ENCODE measurements around the gene LCOR. TPM values are rescaled to one million over a fixed set of nuclear protein-coding genes. Genes with fewer than 3 reads are reported as not detected.

Gene LCOR
- total and polyA plus RNA-seq, 8 donors, result 2.0 to 61.3 (median 18.0) TPM

GRCh38 chr10:96960872-96961271, 128.8 kb downstream of the LCOR start:
- WGBS, 5 donors, result 84 to 94% (median 93%) methylated on average over 2 of the region's 2 CpGs
- TF ChIP-seq POLR2AphosphoS5 (IDR thresholded peaks at IDR 0.05) (no peak), EP300 (IDR thresholded peaks at IDR 0.05) (no peak), POLR2A (IDR thresholded peaks at IDR 0.05) (no peak)
- TF ChIP-seq, protein P1, sequence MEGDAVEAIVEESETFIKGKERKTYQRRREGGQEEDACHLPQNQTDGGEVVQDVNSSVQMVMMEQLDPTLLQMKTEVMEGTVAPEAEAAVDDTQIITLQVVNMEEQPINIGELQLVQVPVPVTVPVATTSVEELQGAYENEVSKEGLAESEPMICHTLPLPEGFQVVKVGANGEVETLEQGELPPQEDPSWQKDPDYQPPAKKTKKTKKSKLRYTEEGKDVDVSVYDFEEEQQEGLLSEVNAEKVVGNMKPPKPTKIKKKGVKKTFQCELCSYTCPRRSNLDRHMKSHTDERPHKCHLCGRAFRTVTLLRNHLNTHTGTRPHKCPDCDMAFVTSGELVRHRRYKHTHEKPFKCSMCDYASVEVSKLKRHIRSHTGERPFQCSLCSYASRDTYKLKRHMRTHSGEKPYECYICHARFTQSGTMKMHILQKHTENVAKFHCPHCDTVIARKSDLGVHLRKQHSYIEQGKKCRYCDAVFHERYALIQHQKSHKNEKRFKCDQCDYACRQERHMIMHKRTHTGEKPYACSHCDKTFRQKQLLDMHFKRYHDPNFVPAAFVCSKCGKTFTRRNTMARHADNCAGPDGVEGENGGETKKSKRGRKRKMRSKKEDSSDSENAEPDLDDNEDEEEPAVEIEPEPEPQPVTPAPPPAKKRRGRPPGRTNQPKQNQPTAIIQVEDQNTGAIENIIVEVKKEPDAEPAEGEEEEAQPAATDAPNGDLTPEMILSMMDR (IDR thresholded peaks at IDR 0.05), result no peak
- DNase-seq, result no peak
- Histone ChIP-seq H3K27ac (no peak overlapping the region), H3K36me3 (peaks cover 0 to 18% (median 10%) of the 10 kb centered on the region in 4 donors), H3K27me3 (no peaks in the 10 kb centered on the region), H3K9me3 (no peaks in the 10 kb centered on the region), H3K4me3 (no peak overlapping the region), H3K4me1 (peaks cover 0 to 16% (median 6%) of the 10 kb centered on the region in 4 donors)
- intact Hi-C loops (cut with DNase I; ENCODE audit: low total_unique reads), result no loop called here

DNA sequence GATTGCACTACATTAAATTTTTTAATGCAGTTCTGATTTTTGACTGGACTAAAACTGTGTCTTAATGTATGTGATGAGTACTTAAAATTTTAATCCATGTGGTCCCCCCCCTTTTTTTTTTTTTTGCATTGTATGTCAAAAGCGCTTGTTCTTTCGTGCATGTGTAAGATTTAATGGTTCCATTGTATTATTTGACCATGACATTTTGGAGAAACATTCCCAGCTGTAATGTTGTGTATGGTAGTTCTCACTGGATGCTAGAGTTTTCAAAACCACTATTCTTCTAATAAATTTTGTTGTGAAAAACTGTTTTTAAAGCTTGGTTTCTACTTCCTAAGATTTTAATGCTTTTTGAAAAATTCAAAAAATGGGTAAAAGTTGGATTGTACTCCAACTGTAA, 132.0 kb downstream of the LCOR start:
- intact Hi-C loops (cut with DNase I; ENCODE audit: low total_unique reads), result no loop called here
- no peak for DNase-seq
- Histone ChIP-seq H3K36me3 (peaks cover 0 to 3% (median 0%) of the 10 kb centered on the region in 4 donors), H3K4me3 (no peak overlapping the region), H3K9me3 (no peaks in the 10 kb centered on the region), H3K27me3 (no peaks in the 10 kb centered on the region), H3K27ac (no peak overlapping the region), H3K4me1 (peaks cover 0 to 15% (median 0%) of the 10 kb centered on the region in 4 donors)
- WGBS, 5 donors, result 95 to 100% (median 98%) methylated on average over 2 of the region's 2 CpGs
- TF ChIP-seq POLR2AphosphoS5 (IDR thresholded peaks at IDR 0.05), result no peak
- no peak for TF ChIP-seq POLR2A (IDR thresholded peaks at IDR 0.05)
- no peak for TF ChIP-seq EP300 (IDR thresholded peaks at IDR 0.05)
- TF ChIP-seq, protein P1 (IDR thresholded peaks at IDR 0.05), result no peak

DNA sequence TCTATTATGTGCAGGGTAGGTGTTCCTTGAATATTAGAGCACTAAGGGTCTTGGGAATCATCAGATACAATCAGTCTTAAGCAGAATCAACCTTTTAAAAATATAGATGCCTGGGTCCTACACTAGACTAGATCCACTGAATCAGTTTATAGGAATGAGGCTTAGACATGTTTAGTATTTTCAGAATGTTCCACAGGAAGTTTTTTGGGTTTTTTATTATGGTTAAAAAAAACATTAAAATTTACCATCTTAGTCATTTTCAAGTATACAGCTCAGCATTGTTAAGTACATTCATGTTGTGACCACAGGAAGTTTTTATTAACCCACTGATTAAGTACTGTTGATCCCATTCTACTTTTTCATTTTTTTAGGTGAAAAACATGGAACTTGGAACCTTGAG, 135.7 kb downstream of the LCOR start:
- intact Hi-C loops (cut with DNase I; ENCODE audit: low total_unique reads), result no loop called here
- Histone ChIP-seq H3K27me3 (no peaks in the 10 kb centered on the region), H3K36me3 (no peaks in the 10 kb centered on the region), H3K4me1 (no peaks in the 10 kb centered on the region), H3K9me3 (no peaks in the 10 kb centered on the region), H3K27ac (no peak overlapping the region), H3K4me3 (no peak overlapping the region)
- no peak for DNase-seq
- TF ChIP-seq, protein P1 (IDR thresholded peaks at IDR 0.05), result no peak
- TF ChIP-seq POLR2AphosphoS5 (IDR thresholded peaks at IDR 0.05) (no peak), POLR2A (IDR thresholded peaks at IDR 0.05) (no peak), EP300 (IDR thresholded peaks at IDR 0.05) (no peak)

DNA sequence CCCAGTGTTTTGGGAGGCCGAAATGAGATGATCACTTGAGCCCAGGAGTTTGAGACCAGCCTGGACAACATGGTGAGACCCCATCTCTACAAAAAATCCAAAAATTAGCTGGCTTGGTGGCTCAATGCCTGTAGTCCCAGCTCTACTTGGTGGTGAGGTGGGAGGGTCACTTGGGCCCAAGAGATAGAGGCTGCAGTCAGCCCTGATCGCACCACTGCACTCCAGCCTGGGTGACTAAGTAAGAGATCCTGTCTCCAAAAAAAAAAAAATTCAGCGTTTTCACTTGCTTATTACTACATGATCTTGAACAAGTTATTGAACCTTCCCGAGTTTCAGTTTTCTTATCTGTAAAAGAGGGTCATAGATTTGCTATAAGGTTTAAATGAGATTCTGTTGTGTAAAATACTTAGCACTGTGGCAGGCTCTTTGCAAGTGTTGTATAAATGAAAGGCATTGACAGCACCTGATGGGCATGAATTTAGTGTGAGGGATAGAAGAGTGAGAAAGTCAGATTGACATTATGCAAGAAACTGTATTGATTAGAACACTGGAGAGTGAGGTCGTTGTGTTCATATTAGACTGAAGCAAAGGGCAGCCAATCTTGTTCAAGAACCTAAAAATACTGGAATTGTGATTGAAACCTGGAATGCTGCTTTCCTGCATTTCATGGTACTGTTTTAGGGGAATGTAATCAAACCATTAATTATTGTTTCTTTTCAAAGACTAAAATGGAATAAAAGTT, 136.8 kb downstream of the LCOR start:
- DNase-seq, result no peak
- TF ChIP-seq EP300 (IDR thresholded peaks at IDR 0.05) (no peak), POLR2A (IDR thresholded peaks at IDR 0.05) (no peak)
- no peaks in the 10 kb centered on the region for H3K9me3 ChIP-seq
- no peak overlapping the region for H3K27ac ChIP-seq
- WGBS, 5 donors, result 84 to 94% (median 93%) methylated on average over 5 of the region's 5 CpGs
- H3K36me3 ChIP-seq, result no peaks in the 10 kb centered on the region
- intact Hi-C loops (cut with DNase I; ENCODE audit: low total_unique reads), result no loop called here
- H3K27me3 ChIP-seq, result no peaks in the 10 kb centered on the region
- H3K4me3 ChIP-seq, result no peak overlapping the region
- H3K4me1 ChIP-seq, result no peaks in the 10 kb centered on the region

DNA sequence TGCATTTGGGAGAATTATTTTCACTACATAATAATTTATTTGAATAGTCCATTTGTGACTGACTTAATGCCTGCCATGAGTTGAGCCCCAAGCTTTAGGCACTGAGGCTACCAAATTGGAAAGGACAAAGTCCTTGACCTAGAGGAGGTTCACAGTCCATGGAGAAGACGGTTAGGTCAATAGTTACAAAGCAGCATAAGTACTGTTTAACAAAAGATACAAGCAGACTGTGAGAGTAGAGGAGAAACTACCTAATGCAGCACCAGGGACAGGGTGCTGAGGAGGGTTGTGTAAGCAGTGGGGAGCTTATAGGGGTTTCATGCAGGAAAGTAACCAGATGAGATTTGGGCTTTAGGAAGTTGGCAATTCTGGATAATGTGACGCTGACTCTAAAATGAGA, 139.2 kb downstream of the LCOR start:
- no peaks in the 10 kb centered on the region for H3K4me1 ChIP-seq
- no peaks in the 10 kb centered on the region for H3K9me3 ChIP-seq
- intact Hi-C loops (cut with DNase I; ENCODE audit: low total_unique reads), result no loop called here
- no peaks in the 10 kb centered on the region for H3K27me3 ChIP-seq
- no peak for TF ChIP-seq POLR2A (IDR thresholded peaks at IDR 0.05)
- no peak for TF ChIP-seq POLR2AphosphoS5 (IDR thresholded peaks at IDR 0.05)
- no peak for TF ChIP-seq EP300 (IDR thresholded peaks at IDR 0.05)
- TF ChIP-seq, protein P1 (IDR thresholded peaks at IDR 0.05), result no peak
- no peak overlapping the region for H3K27ac ChIP-seq
- H3K4me3 ChIP-seq, result no peak overlapping the region
- no peaks in the 10 kb centered on the region for H3K36me3 ChIP-seq
- WGBS, 5 donors, result 79 to 88% (median 83%) methylated on average over 2 of the region's 2 CpGs
- DNase-seq, result no peak
